ENCODE results near the gene AFTPH. TPM values are rescaled to one million over a fixed set of nuclear protein-coding genes. Genes with fewer than 3 reads are reported as not detected.

Gene AFTPH
- total RNA-seq, 1 donor from 2014 or later = 13.1 TPM

GRCh38 chr2:64587561-64587960, 63.4 kb downstream of the AFTPH start:
- peaks cover 3% of the 10 kb centered on the region for H3K27me3 Mint-ChIP-seq (ENCODE audit: unreplicated experiment)
- no peak overlapping the region for H3K27ac Mint-ChIP-seq (ENCODE audit: unreplicated experiment)
- no peak for DNase-seq (ENCODE audit: low spot score)
- TF ChIP-seq, protein P1, sequence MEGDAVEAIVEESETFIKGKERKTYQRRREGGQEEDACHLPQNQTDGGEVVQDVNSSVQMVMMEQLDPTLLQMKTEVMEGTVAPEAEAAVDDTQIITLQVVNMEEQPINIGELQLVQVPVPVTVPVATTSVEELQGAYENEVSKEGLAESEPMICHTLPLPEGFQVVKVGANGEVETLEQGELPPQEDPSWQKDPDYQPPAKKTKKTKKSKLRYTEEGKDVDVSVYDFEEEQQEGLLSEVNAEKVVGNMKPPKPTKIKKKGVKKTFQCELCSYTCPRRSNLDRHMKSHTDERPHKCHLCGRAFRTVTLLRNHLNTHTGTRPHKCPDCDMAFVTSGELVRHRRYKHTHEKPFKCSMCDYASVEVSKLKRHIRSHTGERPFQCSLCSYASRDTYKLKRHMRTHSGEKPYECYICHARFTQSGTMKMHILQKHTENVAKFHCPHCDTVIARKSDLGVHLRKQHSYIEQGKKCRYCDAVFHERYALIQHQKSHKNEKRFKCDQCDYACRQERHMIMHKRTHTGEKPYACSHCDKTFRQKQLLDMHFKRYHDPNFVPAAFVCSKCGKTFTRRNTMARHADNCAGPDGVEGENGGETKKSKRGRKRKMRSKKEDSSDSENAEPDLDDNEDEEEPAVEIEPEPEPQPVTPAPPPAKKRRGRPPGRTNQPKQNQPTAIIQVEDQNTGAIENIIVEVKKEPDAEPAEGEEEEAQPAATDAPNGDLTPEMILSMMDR (IDR thresholded peaks at IDR 0.05; ENCODE audit: unreplicated experiment) = no peak
- no peaks in the 10 kb centered on the region for H3K36me3 Mint-ChIP-seq (ENCODE audit: low read depth, unreplicated experiment)
- H3K4me1 Mint-ChIP-seq (ENCODE audit: unreplicated experiment) = peaks cover 19% of the 10 kb centered on the region
- H3K4me3 Mint-ChIP-seq (ENCODE audit: unreplicated experiment) = no peak overlapping the region
- no peaks in the 10 kb centered on the region for H3K9me3 Mint-ChIP-seq (ENCODE audit: unreplicated experiment)

DNA sequence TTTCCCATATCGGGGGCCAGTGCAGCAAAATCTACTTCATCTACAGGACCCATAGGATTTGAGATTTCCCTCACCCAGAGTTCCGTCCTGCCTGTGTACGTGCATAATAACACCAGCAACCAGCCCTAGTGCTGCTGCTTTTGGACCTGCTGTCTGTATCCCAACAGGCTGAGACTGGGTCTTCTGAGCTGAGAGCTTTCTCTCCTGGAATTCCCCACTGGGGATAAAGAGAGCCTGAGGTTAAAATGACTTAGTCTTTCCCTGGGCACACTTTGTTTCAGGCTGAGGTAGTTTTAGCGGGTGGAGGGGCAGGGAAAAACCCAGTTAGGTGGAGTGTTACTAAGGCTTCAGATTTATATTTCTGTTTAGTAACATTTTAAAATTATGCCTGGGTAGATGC, 67.1 kb downstream of the AFTPH start:
- Mint-ChIP-seq H3K27me3 (ENCODE audit: unreplicated experiment) (peaks cover 3% of the 10 kb centered on the region), H3K9me3 (ENCODE audit: unreplicated experiment) (no peaks in the 10 kb centered on the region), H3K4me1 (ENCODE audit: unreplicated experiment) (peaks cover 20% of the 10 kb centered on the region), H3K36me3 (ENCODE audit: low read depth, unreplicated experiment) (no peaks in the 10 kb centered on the region), H3K4me3 (ENCODE audit: unreplicated experiment) (no peak overlapping the region), H3K27ac (ENCODE audit: unreplicated experiment) (no peak overlapping the region)
- TF ChIP-seq, protein P1 (IDR thresholded peaks at IDR 0.05; ENCODE audit: unreplicated experiment) = no peak
- no peak for DNase-seq (ENCODE audit: low spot score)

GRCh38 chr2:64593035-64593655, 69.0 kb downstream of the AFTPH start:
- Mint-ChIP-seq H3K4me3 (ENCODE audit: unreplicated experiment) (no peak overlapping the region), H3K27ac (ENCODE audit: unreplicated experiment) (no peak overlapping the region), H3K36me3 (ENCODE audit: low read depth, unreplicated experiment) (no peaks in the 10 kb centered on the region), H3K27me3 (ENCODE audit: unreplicated experiment) (peaks cover 6% of the 10 kb centered on the region), H3K4me1 (ENCODE audit: unreplicated experiment) (peaks cover 11% of the 10 kb centered on the region), H3K9me3 (ENCODE audit: unreplicated experiment) (no peaks in the 10 kb centered on the region)
- TF ChIP-seq, protein P1 (IDR thresholded peaks at IDR 0.05; ENCODE audit: unreplicated experiment) = no peak
- DNase-seq (ENCODE audit: low spot score) = no peak

- TF ChIP-seq, protein P1 (IDR thresholded peaks at IDR 0.05; ENCODE audit: unreplicated experiment) = no peak
- H3K36me3 Mint-ChIP-seq (ENCODE audit: low read depth, unreplicated experiment) = no peaks in the 10 kb centered on the region
- peaks cover 3% of the 10 kb centered on the region for H3K27me3 Mint-ChIP-seq (ENCODE audit: unreplicated experiment)
- DNase-seq (ENCODE audit: low spot score) = no peak
- H3K9me3 Mint-ChIP-seq (ENCODE audit: unreplicated experiment) = no peaks in the 10 kb centered on the region
- H3K27ac Mint-ChIP-seq (ENCODE audit: unreplicated experiment) = no peak overlapping the region
- H3K4me1 Mint-ChIP-seq (ENCODE audit: unreplicated experiment) = peaks cover 11% of the 10 kb centered on the region
- H3K4me3 Mint-ChIP-seq (ENCODE audit: unreplicated experiment) = no peak overlapping the region
Measured at GRCh38 chr2:64594226-64594989, 70.3 kb downstream of the AFTPH start.
